IMR-90 (cell line): ENCODE measurements around the gene IQGAP2. TPM values are rescaled to one million over a fixed set of nuclear protein-coding genes. Genes with fewer than 3 reads are reported as not detected.

ENCODE experiments used
- ATAC-seq: fragments of 200-7000 bp; cut with Tn5 transposase; 2 replicates; pipeline ENCODE4 v1.9.1; 2020; ENCODE audit warnings: low read depth, mild to moderate bottlenecking, moderate library complexity
- BruUV-seq: library from RNA; stranded (reverse); fragments of 400-500 nt; replicated peaks from 2 replicates; lab custom pipeline; 2021; lab: Mats Ljungman, UMichigan
- CTCF ChIA-PET: fragments of 300-600 bp; formaldehyde crosslinking; extraction: SDS; loops from one replicate; lab custom pipeline; 2021; ENCODE audit warnings: antibody characterized with exemption; lab: Yijun Ruan, JAX
- POLR2A ChIA-PET: fragments of 300-600 bp; sonication (Branson Sonifier 250); formaldehyde crosslinking; loops from one replicate; lab custom pipeline; 2022; ENCODE audit warnings: antibody characterized with exemption; ENCODE audit not compliant: unreplicated experiment; lab: Charles Lee
- DNase-seq: peaks from one replicate; pipeline ENCODE4 v3.0.0; 2013
- H2AFZ ChIP-seq: replicated peaks from 2 replicates; pipeline ENCODE3; 2013; ENCODE audit warnings: low read length, mild to moderate bottlenecking; ENCODE audit not compliant: poor library complexity
- H2AK5ac ChIP-seq: 2 replicates; pipeline ENCODE4 v1.6.1; 2013; ENCODE audit warnings: low read depth, low read length, inconsistent platforms
- H2AK9ac ChIP-seq: replicated peaks from 2 replicates; pipeline ENCODE3; 2013; ENCODE audit warnings: mild to moderate bottlenecking, low read depth, low read length, moderate library complexity; ENCODE audit not compliant: poor library complexity
- H2BK120ac ChIP-seq: 2 replicates; pipeline ENCODE4 v1.6.1; 2013; ENCODE audit warnings: low read depth, low read length, inconsistent platforms
- H2BK15ac ChIP-seq: 3 replicates; pipeline ENCODE4 v1.6.1; 2013; ENCODE audit warnings: low read depth, low read length, inconsistent platforms
- H2BK20ac ChIP-seq: 2 replicates; pipeline ENCODE4 v1.6.1; 2013; ENCODE audit warnings: low read depth, mild to moderate bottlenecking, inconsistent platforms, low read length, moderate library complexity
- H2BK5ac ChIP-seq: 2 replicates; pipeline ENCODE4 v1.6.1; 2013; ENCODE audit warnings: mild to moderate bottlenecking, low read depth, low read length, inconsistent platforms; ENCODE audit not compliant: poor library complexity, severe bottlenecking
- H3K14ac ChIP-seq: replicated peaks from 2 replicates; pipeline ENCODE4 v1.6.1; 2013; ENCODE audit warnings: low read depth, low read length, inconsistent platforms
- H3K18ac ChIP-seq: 2 replicates; pipeline ENCODE4 v1.6.1; 2013; ENCODE audit warnings: low read depth, low read length, control low read depth
- H3K23ac ChIP-seq: 2 replicates; pipeline ENCODE4 v1.6.1; 2013; ENCODE audit warnings: low read depth, low read length, inconsistent platforms
- H3K27ac ChIP-seq: 2 replicates; pipeline ENCODE4 v1.5.1; 2013; ENCODE audit warnings: mild to moderate bottlenecking, control low read depth, low read length; ENCODE audit not compliant: insufficient read depth
- H3K27me3 ChIP-seq: 2 replicates; pipeline ENCODE4 v1.6.1; 2013; ENCODE audit warnings: low read length; ENCODE audit not compliant: control insufficient read depth, insufficient read depth
- H3K36me3 ChIP-seq: 2 replicates; pipeline ENCODE4 v1.6.1; 2013; ENCODE audit warnings: low read length, mixed read lengths; ENCODE audit not compliant: control insufficient read depth, insufficient read depth
- H3K4ac ChIP-seq: 2 replicates; pipeline ENCODE4 v1.6.1; 2013; ENCODE audit warnings: low read depth, low read length, inconsistent platforms
- H3K4me1 ChIP-seq: 2 replicates; pipeline ENCODE4 v1.6.1; 2013; ENCODE audit warnings: low read length, mixed read lengths; ENCODE audit not compliant: control insufficient read depth, insufficient read depth
- H3K4me2 ChIP-seq: 2 replicates; pipeline ENCODE4 v1.6.1; 2013; ENCODE audit warnings: low read depth, mild to moderate bottlenecking, control low read depth, low read length, moderate library complexity
- H3K4me3 ChIP-seq: 2 replicates; pipeline ENCODE4 v1.5.1; 2013; ENCODE audit warnings: low read depth, mild to moderate bottlenecking, control low read depth, low read length, moderate library complexity; ENCODE audit not compliant: insufficient read depth
- H3K56ac ChIP-seq: 2 replicates; pipeline ENCODE4 v1.6.1; 2013; ENCODE audit warnings: low read length, inconsistent platforms; ENCODE audit not compliant: insufficient read depth; ENCODE audit errors: extremely low read depth
- H3K79me1 ChIP-seq, 2 experiments: 2 replicates each; pipeline ENCODE4 v1.6.1; 2013; ENCODE audit warnings: low read length in 2 of 2, inconsistent platforms in 1 of 2, low read depth in 1 of 2
- H3K9ac ChIP-seq: 2 replicates; pipeline ENCODE4 v1.6.1; 2013; ENCODE audit warnings: low read depth, low read length, control low read depth
- H3K9me1 ChIP-seq: 2 replicates; pipeline ENCODE4 v1.6.1; 2013; ENCODE audit warnings: low read length, inconsistent platforms; ENCODE audit not compliant: insufficient read depth
- H3K9me3 ChIP-seq: 2 replicates; pipeline ENCODE4 v1.6.1; 2013; ENCODE audit warnings: low read length; ENCODE audit not compliant: control insufficient read depth, insufficient read depth
- H4K20me1 ChIP-seq: 2 replicates; pipeline ENCODE4 v1.6.1; 2013; ENCODE audit warnings: low read length, inconsistent platforms; ENCODE audit not compliant: insufficient read depth
- H4K5ac ChIP-seq: 2 replicates; pipeline ENCODE4 v1.6.1; 2013; ENCODE audit warnings: mild to moderate bottlenecking, low read depth, low read length, control low read depth
- H4K8ac ChIP-seq, 2 experiments: 2 replicates each; pipeline ENCODE4 v1.6.1; 2013; ENCODE audit warnings: low read depth in 2 of 2, low read length in 2 of 2, control low read depth in 1 of 2, inconsistent platforms in 1 of 2
- H4K91ac ChIP-seq: 2 replicates; pipeline ENCODE4 v1.6.1; 2013; ENCODE audit warnings: low read depth, low read length, inconsistent platforms; ENCODE audit not compliant: insufficient read depth
- CHD1 ChIP-seq: IDR thresholded peaks from 2 replicates; pipeline ENCODE4 v1.6.1; 2012; ENCODE audit warnings: low read depth, low read length, improper control_type of control experiment
- MXI1 ChIP-seq: IDR thresholded peaks from 2 replicates; pipeline ENCODE4 v1.6.1; 2012; ENCODE audit warnings: low read depth, mild to moderate bottlenecking, low read length, moderate library complexity, borderline replicate concordance
- POLR2A ChIP-seq: IDR thresholded peaks from 2 replicates; pipeline ENCODE4 v1.6.1; 2012; ENCODE audit warnings: mild to moderate bottlenecking, low read depth, low read length
- RAD21 ChIP-seq: IDR thresholded peaks from 2 replicates; pipeline ENCODE4 v1.6.1; 2012; ENCODE audit warnings: low read length, improper control_type of control experiment
- SMC3 ChIP-seq: fragments of 150-350 bp; IDR thresholded peaks from 2 replicates; pipeline ENCODE4 v1.6.1; 2016; ENCODE audit warnings: low read depth, mild to moderate bottlenecking, antibody characterized with exemption, low read length, moderate library complexity
- WGBS, 2 experiments: methylation state at CpG; one replicate each; pipeline versions ENCODE4 v1.1.5 to v1.1.7; 2013; ENCODE audit warnings: missing lambda C conversion rate in 2 of 2; ENCODE audit not compliant: insufficient read length in 1 of 2; ENCODE audit errors: extremely low coverage in 2 of 2; 5-methylcytosine and 5-hydroxymethylcytosine counted together
- dilution Hi-C: fragments of 300-500 bp; cut with HindIII; formaldehyde crosslinking; loops from one replicate; pipeline ENCODE4 v1.14.3; 2018; ENCODE audit warnings: low sequenced_read_pairs; ENCODE audit not compliant: unreplicated experiment
- in situ Hi-C: fragments of 300-500 bp; cut with MboI; formaldehyde crosslinking; loops from 3 replicates; pipeline ENCODE4 v1.14.3; 2019; ENCODE audit warnings: low sequenced_read_pairs, inconsistent platforms, mixed read lengths
- intact Hi-C: fragments of 100-400 bp; cut with micrococcal nuclease; formaldehyde crosslinking; loops from 2 replicates; pipeline ENCODE4 v1.10.0; 2022
- polyA plus RNA-seq, 3 experiments: library from polyadenylated mRNA; depleted of rRNA; stranded (reverse); fragments of >200 nt; gene quantifications; 2 replicates each; pipeline ENCODE4 v1.2.3, GENCODE V29; 2012; ENCODE audit warnings: low replicate concordance in 1 of 3
- total RNA-seq: library from RNA; depleted of rRNA; stranded (reverse); fragments of >200 nt; gene quantifications from 2 replicates; pipeline ENCODE4 v1.2.3, GENCODE V29; 2012

The IQGAP2 gene
- total and polyA plus RNA-seq, 2 of the 4 experiments (the other 2 are of a cell fraction) = 0.21 to 0.36 TPM

- no peaks in the 10 kb centered on the region for H3K79me1 ChIP-seq
- no peak overlapping the region for H4K8ac ChIP-seq
- H3K23ac ChIP-seq = no peak overlapping the region
- CTCF ChIA-PET = no interaction called here
- WGBS, 2 experiments = no CpG with 5 or more reads among the region's 2 CpGs
- H2AK9ac ChIP-seq = no peak overlapping the region
- no peak overlapping the region for H3K18ac ChIP-seq
- dilution Hi-C loops (no loop called here), intact Hi-C loops (no loop called here), in situ Hi-C loops (no loop called here)
- H3K9me1 ChIP-seq = no peaks in the 10 kb centered on the region; the same call in 1 of the 2 replicates
- POLR2A ChIA-PET = interaction anchor here (0.6 kb wide), 1 partner anchor 28 kb away, joined by 4 read pairs; no protein-coding TSS in a partner anchor
- H3K9ac ChIP-seq = no peak overlapping the region
- H3K27ac ChIP-seq = no peak overlapping the region
- no peak overlapping the region for H2AFZ ChIP-seq
- H2BK15ac ChIP-seq = no peak overlapping the region
- H3K4me2 ChIP-seq = no peak overlapping the region
- H3K14ac ChIP-seq = no peak overlapping the region
- H3K9me3 ChIP-seq = no peaks in the 10 kb centered on the region
- ATAC-seq (no peak), DNase-seq (no peak)
- no peak overlapping the region for H2BK120ac ChIP-seq
- H4K5ac ChIP-seq = no peak overlapping the region
- H2AK5ac ChIP-seq = no peak overlapping the region
- no peak overlapping the region for H3K56ac ChIP-seq
- H2BK5ac ChIP-seq = no peak overlapping the region
- no peak for TF ChIP-seq CHD1
- TF ChIP-seq MXI1 = no peak
- TF ChIP-seq RAD21 = no peak
- no peak for TF ChIP-seq SMC3
- TF ChIP-seq POLR2A = no peak
- H4K20me1 ChIP-seq = no peaks in the 10 kb centered on the region
- H4K91ac ChIP-seq = no peak overlapping the region
- no peak overlapping the region for H3K4me3 ChIP-seq
- no TSS peak for BruUV-seq
- no peak overlapping the region for H3K4ac ChIP-seq
- H3K4me1 ChIP-seq = no peaks in the 10 kb centered on the region
- H3K27me3 ChIP-seq = no peaks in the 10 kb centered on the region
- no peak overlapping the region for H2BK20ac ChIP-seq
- no peaks in the 10 kb centered on the region for H3K36me3 ChIP-seq
Observed at GRCh38 chr5:76746677-76747076, 343.6 kb downstream of the IQGAP2 start.
